Neuronal stem cell (in vitro differentiated cells): Measurements from ENCODE around the gene RHOH.
A peak's percentile ranks its signal among the peaks of the same experiment; 100 is the strongest.

Source experiments
- DNase-seq: peaks from one replicate; pipeline ENCODE4 v3.0.0-alpha.2; 2013; ENCODE audit warnings: low spot score
- H2AFZ ChIP-seq: one replicate; pipeline ENCODE4 v1.6.1; 2013; ENCODE audit warnings: mild to moderate bottlenecking, low read length, inconsistent platforms
- H2AK5ac ChIP-seq: 2 replicates; pipeline ENCODE4 v1.6.1; 2013; ENCODE audit warnings: low read depth, mild to moderate bottlenecking, inconsistent platforms, low read length, moderate library complexity, mixed read lengths
- H2BK120ac ChIP-seq: 2 replicates; pipeline ENCODE4 v1.6.1; 2013; ENCODE audit warnings: low read depth, mild to moderate bottlenecking, inconsistent platforms, low read length, moderate library complexity, mixed read lengths
- H2BK12ac ChIP-seq: one replicate; pipeline ENCODE4 v1.6.1; 2013; ENCODE audit warnings: low read length, inconsistent platforms
- H2BK15ac ChIP-seq: 2 replicates; pipeline ENCODE4 v1.6.1; 2013; ENCODE audit warnings: mild to moderate bottlenecking, low read length, inconsistent platforms, mixed read lengths
- H2BK5ac ChIP-seq: one replicate; pipeline ENCODE4 v1.6.1; 2013; ENCODE audit warnings: inconsistent platforms, mild to moderate bottlenecking, low read length, moderate library complexity
- H3K14ac ChIP-seq: one replicate; pipeline ENCODE4 v1.6.1; 2013; ENCODE audit warnings: low read length, inconsistent platforms
- H3K18ac ChIP-seq: 2 replicates; pipeline ENCODE4 v1.6.1; 2013; ENCODE audit warnings: low read length, inconsistent platforms
- H3K23ac ChIP-seq: 2 replicates; pipeline ENCODE4 v1.6.1; 2013; ENCODE audit warnings: low read depth, mild to moderate bottlenecking, mixed read lengths, low read length, inconsistent platforms; ENCODE audit not compliant: poor library complexity
- H3K27ac ChIP-seq: replicated peaks from 3 replicates; pipeline ENCODE4 v1.5.1; 2013; ENCODE audit warnings: low read length, inconsistent platforms
- H3K27me3 ChIP-seq, 3 experiments: 2 replicates each; pipeline ENCODE4 v1.6.1; 2013; ENCODE audit warnings: low read length in 3 of 3, mild to moderate bottlenecking in 2 of 3, inconsistent platforms in 1 of 3, low read depth in 1 of 3, mixed read lengths in 1 of 3, moderate library complexity in 1 of 3; ENCODE audit not compliant: control insufficient read depth in 3 of 3, insufficient read depth in 3 of 3
- H3K36me3 ChIP-seq, 2 donors: replicated peaks in 1 of 2; 2 replicates each; pipeline ENCODE4 v1.6.1; 2013; ENCODE audit warnings: low read length in 2 of 2; ENCODE audit not compliant: control insufficient read depth in 2 of 2, insufficient read depth in 2 of 2
- H3K4ac ChIP-seq: 2 replicates; pipeline ENCODE4 v1.6.1; 2013; ENCODE audit warnings: inconsistent platforms, mild to moderate bottlenecking, low read length, moderate library complexity
- H3K4me1 ChIP-seq, 2 donors: 1 replicate in 1 of 2; 2 replicates in 1 of 2; pipeline ENCODE4 v1.6.1; 2013; ENCODE audit warnings: low read length in 2 of 2, low read depth in 1 of 2; ENCODE audit not compliant: control insufficient read depth in 2 of 2, insufficient read depth in 1 of 2
- H3K4me2 ChIP-seq: one replicate; pipeline ENCODE4 v1.6.1; 2013; ENCODE audit warnings: mild to moderate bottlenecking, low read length, inconsistent platforms; ENCODE audit not compliant: insufficient read depth, poor library complexity, severe bottlenecking
- H3K4me3 ChIP-seq, 2 donors: 2 replicates each; pipeline ENCODE4 v1.5.1; 2013; ENCODE audit warnings: low read length in 2 of 2, mild to moderate bottlenecking in 2 of 2, inconsistent platforms in 1 of 2, moderate library complexity in 1 of 2
- H3K79me1 ChIP-seq: one replicate; pipeline ENCODE4 v1.6.1; 2013; ENCODE audit warnings: low read depth, mild to moderate bottlenecking, inconsistent platforms, low read length, moderate library complexity
- H3K9ac ChIP-seq: one replicate; pipeline ENCODE4 v1.6.1; 2013; ENCODE audit warnings: mild to moderate bottlenecking, low read depth, low read length, inconsistent platforms; ENCODE audit not compliant: poor library complexity
- H3K9me3 ChIP-seq, 2 donors: replicated peaks in 1 of 2; 2 replicates each; pipeline versions ENCODE3 to v1.6.1; 2013; ENCODE audit warnings: low read length in 2 of 2, mild to moderate bottlenecking in 2 of 2, inconsistent platforms in 1 of 2, low read depth in 1 of 2, mixed read lengths in 1 of 2, moderate library complexity in 1 of 2; ENCODE audit not compliant: control insufficient read depth in 2 of 2, insufficient read depth in 1 of 2
- H4K8ac ChIP-seq: one replicate; pipeline ENCODE4 v1.6.1; 2013; ENCODE audit warnings: low read depth, mild to moderate bottlenecking, inconsistent platforms, low read length, moderate library complexity
- H4K91ac ChIP-seq: one replicate; pipeline ENCODE4 v1.6.1; 2013; ENCODE audit warnings: low read length, low read depth, mild to moderate bottlenecking, inconsistent platforms; ENCODE audit not compliant: poor library complexity
- WGBS, 2 donors: extraction: QIAGEN DNeasy Blood & Tissue Kit; methylation state at CpG; one replicate each; pipeline ENCODE4 v1.1.7; 2013; ENCODE audit warnings: missing lambda C conversion rate in 2 of 2, mixed read lengths in 1 of 2; ENCODE audit not compliant: insufficient read length in 2 of 2, insufficient replicate concordance in 1 of 2; ENCODE audit errors: extremely low coverage in 2 of 2; 5-methylcytosine and 5-hydroxymethylcytosine counted together

RHOH gene

GRCh38 chr4:40262861-40263260 lies 66.0 kb downstream of the RHOH start:
- no peak overlapping the region for H2BK12ac ChIP-seq
- H3K27ac ChIP-seq, result no peak overlapping the region
- no peaks in the 10 kb centered on the region for H3K9me3 ChIP-seq
- no peaks in the 10 kb centered on the region for H3K36me3 ChIP-seq
- no peaks in the 10 kb centered on the region for H3K27me3 ChIP-seq
- no peak overlapping the region for H3K4ac ChIP-seq
- H2AFZ ChIP-seq, result no peak overlapping the region
- no peak overlapping the region for H3K18ac ChIP-seq
- H4K91ac ChIP-seq, result no peak overlapping the region
- no peak for DNase-seq
- H3K4me3 ChIP-seq, result no peak overlapping the region
- no peak overlapping the region for H2BK5ac ChIP-seq
- H3K23ac ChIP-seq, result no peak overlapping the region
- H3K79me1 ChIP-seq, result no peaks in the 10 kb centered on the region
- no CpG with 5 or more reads among the region's 2 CpGs for WGBS, 2 donors
- H2AK5ac ChIP-seq, result no peak overlapping the region
- H3K4me2 ChIP-seq, result no peak overlapping the region
- H3K4me1 ChIP-seq, result peaks cover 14 to 15% of the 10 kb centered on the region in 2 donors
- no peak overlapping the region for H2BK15ac ChIP-seq
- no peak overlapping the region for H4K8ac ChIP-seq
- H2BK120ac ChIP-seq, result no peak overlapping the region
- no peak overlapping the region for H3K9ac ChIP-seq
- H3K14ac ChIP-seq, result no peak overlapping the region

- no peaks in the 10 kb centered on the region for H3K79me1 ChIP-seq
- H3K9me3 ChIP-seq, result no peaks in the 10 kb centered on the region
- no peak overlapping the region for H2BK15ac ChIP-seq
- no peak overlapping the region for H3K18ac ChIP-seq
- peak overlapping the region; percentile 80 for H2AFZ ChIP-seq
- H3K27me3 ChIP-seq, result no peaks in the 10 kb centered on the region
- H3K27ac ChIP-seq, result peak overlapping the region; percentile 6
- WGBS, 2 donors, result no CpG with 5 or more reads among the region's 6 CpGs
- no peak overlapping the region for H3K4me3 ChIP-seq
- no peak overlapping the region for H3K23ac ChIP-seq
- no peak overlapping the region for H2BK5ac ChIP-seq
- H3K4me2 ChIP-seq, result no peak overlapping the region
- no peak overlapping the region for H2BK12ac ChIP-seq
- H3K4ac ChIP-seq, result no peak overlapping the region
- H3K36me3 ChIP-seq, result no peaks in the 10 kb centered on the region
- H3K4me1 ChIP-seq, result peaks cover 16% of the 10 kb centered on the region in 2 donors
- H4K8ac ChIP-seq, result no peak overlapping the region
- no peak overlapping the region for H3K9ac ChIP-seq
- H4K91ac ChIP-seq, result no peak overlapping the region
- DNase-seq, result no peak
- H3K14ac ChIP-seq, result no peak overlapping the region
- no peak overlapping the region for H2AK5ac ChIP-seq
- H2BK120ac ChIP-seq, result no peak overlapping the region
Observed at GRCh38 chr4:40264497-40264896, 67.7 kb downstream of the RHOH start.

- H3K9me3 ChIP-seq, result no peaks in the 10 kb centered on the region
- no peak overlapping the region for H3K4me2 ChIP-seq
- no peak for DNase-seq
- H2BK120ac ChIP-seq, result peak overlapping the region; percentile 16
- peak overlapping the region; percentile 66 for H3K27ac ChIP-seq
- peak overlapping the region; percentile 69 for H2BK15ac ChIP-seq
- H4K8ac ChIP-seq, result no peak overlapping the region
- peak overlapping the region; percentile 80 for H2AFZ ChIP-seq
- no CpG with 5 or more reads among the region's 15 CpGs for WGBS, 2 donors
- no peak overlapping the region for H3K4me3 ChIP-seq
- peak overlapping the region; percentile 86 for H3K18ac ChIP-seq
- no peaks in the 10 kb centered on the region for H3K79me1 ChIP-seq
- H3K14ac ChIP-seq, result peak overlapping the region; percentile 49
- no peaks in the 10 kb centered on the region for H3K36me3 ChIP-seq
- no peak overlapping the region for H2BK12ac ChIP-seq
- no peak overlapping the region for H2BK5ac ChIP-seq
- H3K9ac ChIP-seq, result no peak overlapping the region
- H3K23ac ChIP-seq, result no peak overlapping the region
- H3K4me1 ChIP-seq, result peaks cover 16% of the 10 kb centered on the region in 2 donors
- H4K91ac ChIP-seq, result peak overlapping the region; percentile 75
- no peak overlapping the region for H3K4ac ChIP-seq
- H3K27me3 ChIP-seq, result no peaks in the 10 kb centered on the region
- H2AK5ac ChIP-seq, result peak overlapping the region; percentile 41
Observed at GRCh38 chr4:40264995-40265909, 68.4 kb downstream of the RHOH start.

GRCh38 chr4:40265910-40266274 lies 69.1 kb downstream of the RHOH start:
- H3K79me1 ChIP-seq, result no peaks in the 10 kb centered on the region
- H3K9me3 ChIP-seq, result no peaks in the 10 kb centered on the region
- no peak for DNase-seq
- H4K8ac ChIP-seq, result no peak overlapping the region
- H3K4me1 ChIP-seq, result peaks cover 16% of the 10 kb centered on the region in 2 donors
- H3K9ac ChIP-seq, result no peak overlapping the region
- H3K4ac ChIP-seq, result no peak overlapping the region
- WGBS, 2 donors, result no CpG with 5 or more reads among the region's 4 CpGs
- no peak overlapping the region for H3K4me2 ChIP-seq
- no peak overlapping the region for H2BK120ac ChIP-seq
- peak overlapping the region; percentile 80 for H2AFZ ChIP-seq
- H3K36me3 ChIP-seq, result no peaks in the 10 kb centered on the region
- H3K18ac ChIP-seq, result peak overlapping the region; percentile 20
- H2AK5ac ChIP-seq, result peak overlapping the region; percentile 41
- H2BK5ac ChIP-seq, result no peak overlapping the region
- H3K14ac ChIP-seq, result peak overlapping the region; percentile 49
- H3K27me3 ChIP-seq, result no peaks in the 10 kb centered on the region
- no peak overlapping the region for H3K23ac ChIP-seq
- no peak overlapping the region for H3K4me3 ChIP-seq
- no peak overlapping the region for H4K91ac ChIP-seq
- no peak overlapping the region for H2BK12ac ChIP-seq
- H2BK15ac ChIP-seq, result no peak overlapping the region
- peak overlapping the region; percentile 66 for H3K27ac ChIP-seq
